CD4-positive, alpha-beta T cell (primary cell): ENCODE data around the gene ITK. TPM values are rescaled to one million over a fixed set of nuclear protein-coding genes. Genes with fewer than 3 reads are reported as not detected.

Experiments
- ATAC-seq: fragments of 200-7000 bp; cut with Tn5 transposase; one replicate; pipeline ENCODE4 v1.10.0; 2022; ENCODE audit warnings: mild to moderate bottlenecking; ENCODE audit not compliant: poor library complexity
- CTCF ChIA-PET: fragments of 350-600 bp; sonication (Branson Sonifier 250); formaldehyde crosslinking; loops from one replicate; lab custom pipeline; 2021; ENCODE audit warnings: antibody characterized with exemption, inconsistent platforms; lab: Charles Lee
- POLR2A ChIA-PET: fragments of 350-600 bp; sonication (Branson Sonifier 250); formaldehyde crosslinking; loops from one replicate; lab custom pipeline; 2021; ENCODE audit warnings: antibody characterized with exemption, inconsistent platforms; lab: Charles Lee
- DNase-seq, 14 experiments: peaks; one replicate each; pipeline ENCODE4 v3.0.0-alpha.2; 2013 to 2020; ENCODE audit warnings: mixed read lengths in 2 of 14
- H3K27ac ChIP-seq, 2 donors: one replicate each; pipeline versions ENCODE4 v1.5.1 to v1.7.0; 2013; ENCODE audit warnings: low read length in 2 of 2, low read depth in 1 of 2, mild to moderate bottlenecking in 1 of 2
- H3K27me3 ChIP-seq, 2 experiments: 1 replicate in 1 of 2; 2 replicates in 1 of 2; pipeline versions ENCODE4 v1.6.1 to v1.7.0; 2013; ENCODE audit warnings: low read length in 2 of 2, control low read depth in 1 of 2, mild to moderate bottlenecking in 1 of 2, moderate library complexity in 1 of 2; ENCODE audit not compliant: insufficient read depth in 2 of 2, control insufficient read depth in 1 of 2
- H3K36me3 ChIP-seq: one replicate; pipeline ENCODE4 v1.6.1; 2013; ENCODE audit warnings: low read length, control low read depth; ENCODE audit not compliant: insufficient read depth
- H3K4me1 ChIP-seq: one replicate; pipeline ENCODE4 v1.6.1; 2013; ENCODE audit warnings: low read length, control low read depth; ENCODE audit not compliant: insufficient read depth
- H3K4me3 ChIP-seq: one replicate; pipeline ENCODE4 v1.5.1; 2013; ENCODE audit warnings: mild to moderate bottlenecking, low read length, moderate library complexity
- H3K9me3 ChIP-seq, 2 experiments: 1 replicate in 1 of 2; 2 replicates in 1 of 2; pipeline versions ENCODE4 v1.6.1 to v1.7.0; 2013; ENCODE audit warnings: low read length in 2 of 2, mild to moderate bottlenecking in 2 of 2, control low read depth in 1 of 2, moderate library complexity in 1 of 2; ENCODE audit not compliant: control insufficient read depth in 1 of 2, insufficient read depth in 1 of 2
- H3K27ac Mint-ChIP-seq: one replicate; pipeline ENCODE4 v1.8.0; 2020; ENCODE audit warnings: mixed read lengths
- H3K27me3 Mint-ChIP-seq: one replicate; pipeline ENCODE4 v1.8.0; 2021; ENCODE audit warnings: mixed read lengths
- H3K36me3 Mint-ChIP-seq: one replicate; pipeline ENCODE4 v1.8.0; 2021; ENCODE audit warnings: low read depth, mixed read lengths
- H3K4me1 Mint-ChIP-seq: one replicate; pipeline ENCODE4 v1.8.0; 2021; ENCODE audit warnings: low read depth, mixed read lengths
- H3K4me3 Mint-ChIP-seq: one replicate; pipeline ENCODE4 v1.8.0; 2020; ENCODE audit warnings: mild to moderate bottlenecking, mixed read lengths
- H3K9me3 Mint-ChIP-seq: one replicate; pipeline ENCODE4 v1.8.0; 2020; ENCODE audit warnings: mixed read lengths
- CTCF ChIP-seq: fragments of 200-600 bp; IDR thresholded peaks from one replicate; pipeline ENCODE4 v1.8.0; 2022; ENCODE audit warnings: antibody characterized with exemption, mild to moderate bottlenecking
- intact Hi-C, 2 experiments: fragments of 100-400 bp; cut with DNase I in 1 of 2; cut with micrococcal nuclease in 1 of 2; formaldehyde crosslinking; loops; one replicate each; pipeline versions ENCODE4 v1.15.1 to v1.9.0; 2023 to 2025; cut with DNase I, micrococcal nuclease
- total RNA-seq, 174 experiments: library from RNA in 2 of 174; stranded (reverse) in 2 of 174; gene quantifications; one replicate each; pipeline ENCODE4 v1.2.3 and lab custom pipeline; 2021 to 2026

Gene ITK
- total RNA-seq, 2 experiments from 2014 or later: 289 to 292 TPM

DNA sequence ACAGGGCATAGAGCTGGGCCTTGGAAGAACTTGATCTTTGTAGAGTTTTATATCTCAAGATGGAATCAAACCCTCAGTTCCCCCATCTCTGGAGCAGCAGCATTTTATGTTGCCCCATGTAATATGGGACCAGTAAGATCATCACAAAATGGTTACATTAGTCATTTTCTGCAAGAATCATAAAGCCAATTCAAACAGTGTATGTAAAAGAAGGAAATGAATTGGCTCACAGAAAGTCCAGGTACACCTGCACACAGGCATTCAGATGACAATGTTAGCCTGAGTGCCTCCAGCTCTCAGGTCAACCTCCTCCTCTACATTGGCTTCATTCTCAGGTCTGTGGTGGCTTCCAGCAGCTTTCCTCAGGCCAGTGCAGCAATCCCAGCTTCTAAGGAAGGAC, 120.4 kb downstream of the ITK start:
- H3K4me1 ChIP-seq: peaks cover 31% of the 10 kb centered on the region
- no peak overlapping the region for H3K4me3 ChIP-seq
- Mint-ChIP-seq H3K4me1 (peaks cover 49% of the 10 kb centered on the region), H3K4me3 (no peak overlapping the region), H3K9me3 (no peaks in the 10 kb centered on the region), H3K27me3 (no peaks in the 10 kb centered on the region), H3K36me3 (peaks cover 95% of the 10 kb centered on the region), H3K27ac (peak overlapping the region; percentile 80)
- intact Hi-C loops: no loop called here
- H3K9me3 ChIP-seq: no peaks in the 10 kb centered on the region
- ChIA-PET CTCF (no interaction called here), POLR2A (interaction anchor here (1.0 to 6.5 kb wide), 2 partner anchors 28 to 89 kb away, joined by 3 to 77 read pairs; no protein-coding TSS in a partner anchor)
- H3K27me3 ChIP-seq: no peaks in the 10 kb centered on the region
- no peak for TF ChIP-seq CTCF
- H3K27ac ChIP-seq: peak overlapping the region in 1 of 2 donors; percentile 32
- H3K36me3 ChIP-seq: peaks cover 86% of the 10 kb centered on the region
- ATAC-seq: no peak
- DNase-seq: no peak

DNA sequence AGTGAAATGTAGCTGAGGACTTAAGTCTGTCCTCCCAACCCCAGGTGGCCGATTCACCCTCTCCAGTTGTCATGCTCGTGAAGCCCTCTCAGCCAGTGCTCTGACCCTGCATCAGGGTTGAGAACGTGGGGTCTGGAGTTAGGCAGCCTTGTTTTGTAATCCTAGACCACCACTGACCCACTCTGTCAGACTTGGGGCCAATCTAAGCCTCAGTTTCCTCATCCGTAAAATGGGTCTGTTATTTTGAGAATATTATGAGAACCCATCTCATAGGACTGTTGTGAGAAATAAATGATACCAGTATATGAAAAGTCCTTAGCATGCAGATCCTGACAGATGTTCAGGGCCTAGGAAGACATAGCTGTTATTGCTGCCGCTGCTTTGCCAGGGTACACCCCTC, 122.4 kb downstream of the ITK start:
- ChIA-PET CTCF (interaction anchor here (1.1 to 2.0 kb wide), 5 partner anchors 31 to 187 kb away, joined by 3 to 14 read pairs (median 7); partner anchors contain the start of gene MED7), POLR2A (interaction anchor here (0.8 to 6.5 kb wide), 13 partner anchors 9 to 160 kb away, joined by 3 to 77 read pairs (median 6); partner anchors contain the start of genes CYFIP2 and MED7)
- Mint-ChIP-seq H3K4me1 (peaks cover 62% of the 10 kb centered on the region), H3K27ac (peak overlapping the region; percentile 80), H3K36me3 (peaks cover 96% of the 10 kb centered on the region), H3K27me3 (no peaks in the 10 kb centered on the region), H3K9me3 (no peaks in the 10 kb centered on the region), H3K4me3 (no peak overlapping the region)
- TF ChIP-seq CTCF: no peak
- no peak for DNase-seq
- Histone ChIP-seq H3K9me3 (no peaks in the 10 kb centered on the region), H3K4me1 (peaks cover 50% of the 10 kb centered on the region), H3K36me3 (peaks cover 72% of the 10 kb centered on the region), H3K27ac (peak overlapping the region; percentile 54 to 65), H3K4me3 (no peak overlapping the region), H3K27me3 (no peaks in the 10 kb centered on the region)
- ATAC-seq: no peak
- intact Hi-C loops: loop anchor here in 1 of 2 experiments (2.0 kb wide), 1 partner anchor 14 kb away; no protein-coding TSS in a partner anchor

DNA sequence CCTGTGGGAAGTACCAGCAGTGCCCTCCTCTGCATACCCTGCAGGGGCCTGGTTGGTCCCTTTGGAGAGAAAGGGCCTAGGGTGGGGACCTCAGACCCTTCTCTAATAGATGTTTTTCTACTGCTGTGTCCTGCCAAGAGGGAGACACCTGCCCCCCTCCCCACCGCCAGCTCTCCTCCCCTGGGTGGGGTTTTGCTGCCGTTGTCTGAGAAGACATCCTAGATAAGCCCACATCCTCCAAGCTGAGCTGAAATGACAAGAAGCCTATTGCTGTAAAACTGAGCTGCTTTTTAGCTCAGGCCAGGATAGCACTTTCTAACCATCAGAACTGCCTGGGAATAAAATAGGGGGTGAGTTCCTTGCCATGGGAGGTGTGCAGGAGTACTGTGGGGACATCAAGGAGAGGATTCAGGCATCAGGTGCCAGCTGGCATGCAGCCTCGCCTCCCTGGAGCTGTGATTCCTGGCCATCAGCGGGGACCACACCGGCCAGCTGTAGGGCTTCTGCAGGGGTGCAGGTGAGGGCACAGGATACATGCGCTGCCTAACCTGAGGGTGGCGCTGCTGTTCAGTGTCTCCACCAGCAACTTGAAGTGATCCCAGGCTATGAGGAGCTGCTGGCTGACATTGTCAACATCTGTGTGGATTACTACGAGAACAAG, 123.2 kb downstream of the ITK start:
- Mint-ChIP-seq H3K9me3 (no peaks in the 10 kb centered on the region), H3K4me3 (peak overlapping the region; percentile 87), H3K36me3 (peaks cover 96% of the 10 kb centered on the region), H3K27ac (peak overlapping the region; percentile 80), H3K27me3 (no peaks in the 10 kb centered on the region), H3K4me1 (peaks cover 70% of the 10 kb centered on the region)
- ChIA-PET POLR2A (interaction anchor here (0.8 to 6.5 kb wide), 15 partner anchors 9 to 161 kb away, joined by 3 to 77 read pairs (median 6); partner anchors contain the start of genes CYFIP2 and MED7), CTCF (interaction anchor here (0.7 to 2.0 kb wide), 19 partner anchors 9 to 188 kb away, joined by 3 to 14 read pairs (median 4); partner anchors contain the start of gene MED7)
- ATAC-seq (peak; percentile 72), DNase-seq (peak; percentile 45 to 86 (median 56))
- peaks cover 57% of the 10 kb centered on the region for H3K4me1 ChIP-seq
- intact Hi-C loops: loop anchor here in 1 of 2 experiments (2.0 kb wide), 1 partner anchor 15 kb away; no protein-coding TSS in a partner anchor
- peak overlapping the region; percentile 42 for H3K4me3 ChIP-seq
- no peaks in the 10 kb centered on the region for H3K9me3 ChIP-seq
- H3K27ac ChIP-seq: peak overlapping the region; percentile 54 to 65
- H3K27me3 ChIP-seq: no peaks in the 10 kb centered on the region
- peaks cover 72% of the 10 kb centered on the region for H3K36me3 ChIP-seq
- TF ChIP-seq CTCF: peak; percentile 26

Other genes with a start within 250 kb of the ITK start
- 1 to 10 TPM; 1.6 to 2.0 TPM for gene TIMD4, start 217.6 kb upstream of the ITK start, total RNA-seq
- gene HAVCR1, start 121.7 kb upstream of the ITK start, total RNA-seq: 1 to 10 TPM; 1.5 to 1.7 TPM
- 1 to 10 TPM; 1.4 to 1.8 TPM for gene HAVCR2, start 71.8 kb upstream of the ITK start, total RNA-seq
- 1 to 10 TPM; 7.0 to 8.7 TPM for gene MED7, start 38.0 kb upstream of the ITK start, total RNA-seq
- gene GARIN3, start 14.6 kb upstream of the ITK start, total RNA-seq: not detected
- 100 to 1,000 TPM; 271 to 287 TPM for gene CYFIP2, start 85.3 kb downstream of the ITK start, total RNA-seq